GM19043 (cell line): ENCODE data around the gene SLC25A12.
"Not testable (repeated sequence)": the region's sequence is repeated elsewhere in the genome, so short reads cannot be mapped to it uniquely, and the experiment has no call there.

Experiments
- ATAC-seq: cut with Tn5 transposase; IDR thresholded peaks from one replicate; pipeline ENCODE4 v1.9.1; 2021; ENCODE audit warnings: low read depth; ENCODE audit not compliant: unreplicated experiment

The SLC25A12 gene

DNA sequence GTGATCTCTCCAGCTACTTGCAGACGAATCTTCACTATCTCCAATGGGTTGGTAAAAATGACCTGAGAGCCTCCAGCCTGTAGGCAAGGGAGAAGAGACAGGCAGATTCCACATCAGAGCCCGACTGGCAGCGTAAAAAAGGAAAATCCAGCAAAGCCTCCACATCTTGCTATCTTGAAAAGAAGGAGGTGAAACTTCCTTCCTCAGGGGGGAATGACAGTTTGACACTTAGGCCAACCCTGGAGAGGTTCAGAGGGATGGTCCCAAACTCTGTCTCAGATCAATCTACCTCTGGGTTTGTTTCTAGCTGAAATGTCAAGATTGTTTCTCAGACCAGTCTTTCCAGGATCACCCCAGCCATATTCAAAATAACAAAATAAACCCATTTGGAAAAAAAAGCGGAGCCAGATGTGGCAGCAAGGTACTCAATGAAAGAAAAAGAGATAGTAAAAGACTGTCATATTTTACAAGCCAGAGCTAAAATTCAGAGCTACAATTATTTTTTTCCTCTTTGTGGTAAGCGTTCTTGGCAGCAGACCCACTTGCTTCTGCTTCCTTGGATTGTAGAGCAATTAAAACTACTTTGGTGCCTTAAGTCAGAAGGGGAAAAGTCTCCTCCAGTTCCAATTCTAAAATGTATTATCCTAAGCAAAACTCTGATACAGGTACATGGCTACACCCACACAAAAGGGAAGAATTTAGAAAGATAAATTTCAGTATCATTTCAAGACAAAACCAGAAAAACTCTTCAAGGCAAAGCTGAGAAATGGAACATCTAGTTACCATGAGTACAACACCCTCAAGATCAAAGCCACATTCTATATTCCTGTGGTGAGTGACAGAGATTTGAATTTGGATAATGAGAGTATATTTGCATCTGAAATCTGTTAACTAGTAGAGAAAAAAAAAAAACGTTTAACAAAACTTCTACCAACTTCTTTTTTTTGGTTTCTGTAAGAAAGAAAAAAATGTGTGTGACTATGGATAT is 100.1 kb downstream of the SLC25A12 start:
- no peak for ATAC-seq

DNA sequence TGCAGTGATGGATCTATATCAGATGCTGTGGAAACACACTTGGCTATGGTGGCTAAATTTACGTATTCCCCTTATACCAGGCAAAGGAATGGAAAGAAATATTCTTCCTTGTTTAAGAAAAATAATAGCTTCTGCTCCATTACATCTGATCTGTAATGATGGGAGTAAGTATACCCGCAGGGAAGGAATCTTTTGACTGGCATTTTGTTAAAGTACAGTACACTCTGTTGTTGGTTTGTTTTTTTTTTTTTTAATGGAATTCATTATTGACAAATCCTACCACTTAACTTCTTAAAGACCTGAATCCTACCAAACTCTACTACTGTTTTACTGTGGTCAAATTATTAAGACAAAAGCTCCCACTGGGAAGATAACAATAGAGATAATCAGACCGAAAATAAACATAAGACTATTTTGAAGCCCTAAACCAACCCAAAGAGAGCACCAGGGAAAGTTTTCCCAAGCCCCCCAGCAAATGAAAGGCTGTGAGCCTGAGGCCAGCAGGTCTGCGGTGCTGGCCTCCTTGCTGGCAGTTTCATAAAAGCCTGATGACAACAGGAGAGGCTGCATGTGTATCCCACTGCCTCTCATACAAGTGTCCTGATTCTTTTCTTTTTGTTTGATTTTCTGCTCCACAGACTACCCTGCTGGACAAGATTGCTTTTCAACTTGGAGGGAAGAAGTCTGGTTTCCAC is 101.0 kb downstream of the SLC25A12 start:
- no peak for ATAC-seq

GRCh38 chr2:171792157-171792556 is 101.9 kb downstream of the SLC25A12 start:
- ATAC-seq: no peak

DNA sequence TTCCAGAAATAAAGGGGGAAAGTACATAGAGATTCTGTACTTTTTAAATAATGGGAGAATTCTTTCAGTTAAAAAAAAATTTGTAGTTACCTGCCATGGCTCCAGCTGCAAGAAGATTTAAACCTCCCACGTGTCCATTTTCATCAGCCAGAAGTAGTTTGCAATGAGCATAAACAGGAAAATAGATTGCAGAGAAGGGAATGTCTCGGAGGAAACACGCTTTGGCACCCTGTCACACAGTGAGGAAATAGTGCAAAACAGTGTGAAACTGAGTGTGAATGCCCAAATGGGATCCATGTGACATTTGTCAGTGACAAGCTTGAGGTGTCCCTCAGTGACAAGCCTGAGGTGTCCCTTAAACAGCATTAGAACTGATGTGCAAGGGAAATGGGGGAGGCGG is 102.7 kb downstream of the SLC25A12 start:
- ATAC-seq: no peak

- ATAC-seq: no peak
Measured at GRCh38 chr2:171789956-171790355, 104.1 kb downstream of the SLC25A12 start.

GRCh38 chr2:171788316-171788993 is 105.6 kb downstream of the SLC25A12 start:
- no peak for ATAC-seq

DNA sequence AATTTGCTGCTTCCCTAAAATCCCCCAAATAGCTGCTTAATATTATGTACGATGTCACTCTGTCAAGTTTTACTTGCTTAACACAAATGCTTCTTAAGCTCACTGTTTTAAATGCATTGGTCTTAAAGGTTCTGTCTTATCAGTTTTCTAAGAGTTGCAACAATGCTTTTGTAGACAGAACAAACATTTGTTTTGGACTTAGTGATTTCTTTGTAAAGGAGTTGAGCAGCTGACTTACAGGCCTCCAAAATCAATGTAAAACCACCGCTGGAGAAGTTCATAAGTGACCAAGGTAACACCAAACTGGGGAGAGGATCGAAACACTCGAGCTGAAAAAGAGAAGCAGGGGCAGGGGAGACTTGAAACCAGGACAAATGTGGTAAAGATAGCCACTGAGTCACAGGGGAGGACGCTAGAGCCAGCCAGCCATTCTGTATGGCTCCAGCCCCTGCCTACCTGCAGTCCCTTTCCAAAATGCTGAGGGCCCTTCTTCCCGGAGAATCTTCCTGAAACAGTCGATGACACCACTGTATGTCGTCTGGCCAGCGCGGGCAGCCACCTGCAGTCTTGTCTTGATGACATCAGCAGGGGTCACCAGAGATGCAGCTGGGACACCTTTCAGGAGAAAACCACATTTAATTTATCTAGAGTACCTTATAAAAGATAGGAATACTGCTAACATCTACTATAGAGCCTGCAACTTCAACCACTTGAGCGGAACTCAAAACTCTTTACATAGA is 106.5 kb downstream of the SLC25A12 start:
- no peak for ATAC-seq

DNA sequence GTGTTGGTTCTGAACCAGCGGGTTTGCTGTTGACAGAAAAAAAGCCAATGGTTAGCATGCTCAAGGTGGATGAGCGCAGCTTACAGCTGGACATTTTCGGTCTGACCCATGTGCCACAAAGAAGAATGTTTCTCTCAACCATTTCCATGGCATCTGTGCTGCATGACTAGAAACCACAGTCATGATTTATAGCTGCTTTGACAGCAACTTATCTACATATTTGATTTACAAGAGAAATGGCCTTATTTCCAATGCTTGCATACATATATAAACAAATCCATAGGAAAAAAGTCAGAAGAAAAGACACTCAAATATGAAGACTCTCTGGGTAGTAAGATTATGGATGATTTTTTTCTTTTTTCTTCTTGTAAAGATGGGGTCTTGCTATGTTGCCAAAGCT is 108.6 kb downstream of the SLC25A12 start:
- ATAC-seq: no peak

DNA sequence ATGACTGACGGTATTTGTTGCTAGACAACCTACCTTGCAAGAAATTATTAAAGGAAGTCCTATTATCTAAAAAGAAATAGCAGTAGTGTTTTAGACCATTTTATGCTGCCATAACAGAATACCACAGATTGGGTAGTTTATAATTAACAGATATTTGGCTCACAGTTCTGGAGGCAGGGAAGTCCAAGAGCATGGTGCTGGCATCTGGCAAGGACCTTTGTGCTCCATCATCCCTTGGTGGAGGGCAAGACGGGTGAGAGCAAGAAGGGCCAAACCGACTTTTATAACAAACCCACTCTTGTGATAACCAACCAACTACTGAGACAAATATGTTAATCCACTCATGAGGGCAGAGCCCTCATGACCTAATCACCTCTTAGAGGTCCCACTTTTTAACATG is 115.5 kb downstream of the SLC25A12 start:
- no peak for ATAC-seq

- not testable (repeated sequence) for ATAC-seq
Measured at GRCh38 chr2:171774581-171774980, 119.5 kb downstream of the SLC25A12 start.

DNA sequence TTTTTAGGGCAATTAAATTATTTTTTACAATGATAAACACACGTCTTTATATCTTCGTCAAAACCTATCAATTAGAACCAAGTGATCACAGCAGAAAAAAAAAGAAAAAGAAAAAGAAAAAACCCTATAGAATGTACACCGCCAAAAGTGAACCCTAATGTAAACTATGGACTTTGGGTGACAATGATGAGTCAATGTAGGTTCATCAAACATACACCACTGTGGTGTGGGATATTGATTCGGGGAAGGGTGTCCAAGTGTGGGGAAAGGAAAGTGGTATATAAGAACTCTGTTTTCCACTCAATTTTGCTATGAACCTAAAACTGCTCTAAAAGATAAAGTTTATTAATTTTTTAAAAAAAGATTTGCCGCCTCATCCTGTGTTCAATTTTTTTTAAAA is 121.7 kb downstream of the SLC25A12 start:
- no peak for ATAC-seq

DNA sequence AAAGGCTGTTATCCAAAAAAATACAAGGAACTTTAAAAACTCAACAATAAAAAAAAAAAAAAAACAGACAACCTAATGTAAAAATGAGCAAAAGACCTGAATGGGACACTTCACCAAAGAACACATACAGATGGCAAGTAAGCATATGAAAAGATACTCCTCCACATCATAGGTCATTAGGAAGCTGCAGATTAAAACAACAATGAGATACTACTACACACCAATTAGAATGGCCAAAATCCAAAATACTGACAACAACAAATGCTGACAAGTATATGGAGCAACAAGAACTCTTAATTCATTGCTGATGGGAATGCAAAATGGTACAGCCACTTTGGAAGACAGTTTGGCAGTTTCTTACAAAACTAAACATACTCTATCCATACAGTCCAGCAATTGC is 122.6 kb downstream of the SLC25A12 start:
- no peak for ATAC-seq

DNA sequence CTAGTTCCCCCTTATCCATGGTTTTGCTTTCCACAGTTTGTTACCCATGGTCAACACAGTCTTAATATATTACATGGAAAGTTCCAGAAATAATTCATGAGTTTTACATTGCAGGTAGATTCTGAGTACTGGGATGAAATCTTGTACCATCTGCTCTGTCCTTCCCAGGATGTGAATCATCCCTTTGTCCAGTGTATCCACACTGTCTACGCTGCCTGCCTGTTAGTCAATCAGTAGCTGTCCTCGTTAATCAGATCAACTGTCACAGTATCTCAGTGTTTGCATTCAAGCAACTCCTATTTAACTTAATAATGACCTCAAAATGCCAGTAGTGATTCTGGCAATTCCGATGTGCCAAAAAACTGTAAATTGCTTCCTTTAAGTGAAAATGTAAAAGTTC is 130.4 kb downstream of the SLC25A12 start:
- no peak for ATAC-seq

DNA sequence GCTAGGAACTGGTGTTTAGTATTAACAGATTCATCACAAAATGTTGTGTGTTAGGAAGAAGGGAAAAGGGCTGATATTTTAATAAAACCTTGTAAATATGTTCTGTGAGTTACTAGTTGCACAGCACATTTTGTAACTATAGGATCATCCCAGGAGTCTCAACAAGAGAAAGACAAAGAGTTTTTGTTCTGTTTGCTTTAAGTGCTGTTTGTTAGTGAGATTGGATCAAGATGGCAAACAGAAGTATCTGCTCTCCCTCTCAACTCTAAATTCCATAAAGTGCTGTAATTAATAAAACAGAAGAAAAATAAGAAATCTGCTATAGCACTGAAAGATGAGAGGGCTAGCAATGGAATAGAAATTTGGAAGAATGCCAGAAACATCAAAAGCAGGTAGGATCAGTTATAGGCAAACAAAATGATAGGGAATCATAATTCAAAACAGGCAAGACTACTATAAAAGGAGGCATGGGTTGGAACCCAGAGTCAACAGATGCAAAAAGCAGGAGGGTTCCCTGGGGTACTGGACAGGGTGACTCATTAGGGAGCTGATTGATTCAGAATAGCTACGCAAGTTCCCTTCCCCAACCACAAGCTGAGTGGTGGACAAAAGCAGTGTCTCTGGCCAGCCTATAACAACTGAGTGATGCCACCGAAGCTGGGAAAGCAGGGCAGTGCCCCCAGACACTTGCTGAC is 131.0 kb downstream of the SLC25A12 start:
- ATAC-seq: no peak

DNA sequence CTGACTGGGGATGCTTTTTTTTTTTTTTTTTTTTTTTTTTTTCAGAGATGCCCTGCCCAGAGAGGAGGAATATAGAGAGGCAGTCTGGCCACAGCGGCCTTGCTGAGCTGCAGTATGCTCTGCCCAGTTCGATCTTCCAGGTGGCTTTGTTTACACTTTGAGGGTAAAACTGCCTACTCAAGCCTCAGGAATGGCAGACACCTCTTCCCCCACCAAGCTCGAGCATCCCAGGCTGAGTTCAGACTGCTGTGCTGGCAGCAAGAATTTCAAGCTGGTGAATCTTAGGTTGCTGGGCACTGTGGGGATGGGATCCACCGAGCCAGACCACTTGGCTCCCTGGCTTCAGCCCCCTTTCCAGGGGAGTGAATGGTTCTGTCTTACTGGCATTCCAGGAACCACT is 132.9 kb downstream of the SLC25A12 start:
- ATAC-seq: not testable (repeated sequence)

DNA sequence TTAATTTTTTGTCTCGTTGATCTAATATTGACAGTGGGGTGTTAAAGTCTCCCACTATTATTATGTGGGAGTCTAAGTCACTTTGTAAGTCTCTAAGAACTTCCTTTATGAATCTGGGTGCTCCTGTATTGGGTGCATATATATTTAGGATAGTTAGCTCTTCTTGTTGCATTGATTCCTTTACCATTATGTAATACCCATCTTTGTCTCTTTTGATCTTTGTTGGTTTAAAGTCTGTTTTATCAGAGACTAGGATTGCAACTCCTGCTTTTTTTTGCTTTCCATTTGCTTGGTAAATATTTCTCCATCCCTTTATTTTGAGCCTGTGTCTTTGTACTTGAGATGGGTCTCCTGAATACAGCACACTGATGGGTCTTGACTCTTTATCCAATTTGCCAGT is 135.3 kb downstream of the SLC25A12 start:
- ATAC-seq: not testable (repeated sequence)

GRCh38 chr2:171754254-171754939 is 139.6 kb downstream of the SLC25A12 start:
- no peak for ATAC-seq

- no peak for ATAC-seq
Measured at GRCh38 chr2:171747371-171747770, 146.7 kb downstream of the SLC25A12 start.

DNA sequence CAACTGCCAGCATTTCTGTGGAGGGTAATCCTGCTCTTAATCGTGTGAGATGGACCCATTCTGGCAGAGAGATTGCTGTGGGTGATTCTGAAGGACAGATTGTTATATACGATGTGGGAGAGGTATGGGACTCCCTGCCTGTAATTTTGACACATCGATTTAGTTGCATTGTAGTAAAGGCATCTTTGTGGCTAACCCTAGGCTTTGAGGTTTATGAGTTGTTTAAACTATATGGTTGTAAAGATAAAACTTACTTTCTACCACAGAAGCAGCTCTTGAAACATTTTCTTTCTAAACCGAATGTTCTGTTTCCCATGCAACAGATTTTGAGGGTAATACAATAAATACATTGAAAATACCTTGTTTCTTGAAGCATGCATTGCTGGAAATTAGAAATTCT is 148.2 kb downstream of the SLC25A12 start:
- no peak for ATAC-seq
